ENCODE results near the gene DLG5.

DLG5 gene

DNA sequence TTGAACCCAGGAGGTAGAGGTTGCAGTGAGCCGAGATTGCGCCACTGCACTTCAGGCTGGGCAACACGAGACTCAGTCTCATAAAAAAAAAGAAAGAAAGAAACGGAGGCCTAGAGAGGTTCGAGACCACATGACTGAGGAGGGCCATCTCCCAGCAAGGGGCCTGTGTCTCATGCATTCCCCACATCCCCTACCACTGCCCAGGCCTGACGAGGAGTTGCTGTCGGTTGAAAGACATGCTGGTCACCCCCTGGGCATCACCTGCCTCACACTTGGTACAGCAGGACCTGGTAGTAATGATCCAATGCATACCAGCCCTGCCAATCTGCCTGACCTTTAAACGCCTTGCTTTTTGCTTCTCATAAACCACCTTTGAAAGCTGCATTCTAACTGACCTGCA lies 85.9 kb downstream of the DLG5 start:
- Histone ChIP-seq H3K36me3 (ENCODE audit: control insufficient read depth, insufficient read depth, low read length) (peaks cover 4% of the 10 kb centered on the region), H3K27me3 (replicated peaks; ENCODE audit: control insufficient read depth, insufficient read depth, low read length) (no peaks in the 10 kb centered on the region), H3K4me3 (replicated peaks; ENCODE audit: low read depth, low read length) (no peak overlapping the region)
- DNase-seq (ENCODE audit: extremely low read depth, insufficient read length), result no peak
- TF ChIP-seq, protein P1, sequence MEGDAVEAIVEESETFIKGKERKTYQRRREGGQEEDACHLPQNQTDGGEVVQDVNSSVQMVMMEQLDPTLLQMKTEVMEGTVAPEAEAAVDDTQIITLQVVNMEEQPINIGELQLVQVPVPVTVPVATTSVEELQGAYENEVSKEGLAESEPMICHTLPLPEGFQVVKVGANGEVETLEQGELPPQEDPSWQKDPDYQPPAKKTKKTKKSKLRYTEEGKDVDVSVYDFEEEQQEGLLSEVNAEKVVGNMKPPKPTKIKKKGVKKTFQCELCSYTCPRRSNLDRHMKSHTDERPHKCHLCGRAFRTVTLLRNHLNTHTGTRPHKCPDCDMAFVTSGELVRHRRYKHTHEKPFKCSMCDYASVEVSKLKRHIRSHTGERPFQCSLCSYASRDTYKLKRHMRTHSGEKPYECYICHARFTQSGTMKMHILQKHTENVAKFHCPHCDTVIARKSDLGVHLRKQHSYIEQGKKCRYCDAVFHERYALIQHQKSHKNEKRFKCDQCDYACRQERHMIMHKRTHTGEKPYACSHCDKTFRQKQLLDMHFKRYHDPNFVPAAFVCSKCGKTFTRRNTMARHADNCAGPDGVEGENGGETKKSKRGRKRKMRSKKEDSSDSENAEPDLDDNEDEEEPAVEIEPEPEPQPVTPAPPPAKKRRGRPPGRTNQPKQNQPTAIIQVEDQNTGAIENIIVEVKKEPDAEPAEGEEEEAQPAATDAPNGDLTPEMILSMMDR (IDR thresholded peaks at IDR 0.05; ENCODE audit: insufficient read depth, low read length, poor library complexity, severe bottlenecking), result no peak

DNA sequence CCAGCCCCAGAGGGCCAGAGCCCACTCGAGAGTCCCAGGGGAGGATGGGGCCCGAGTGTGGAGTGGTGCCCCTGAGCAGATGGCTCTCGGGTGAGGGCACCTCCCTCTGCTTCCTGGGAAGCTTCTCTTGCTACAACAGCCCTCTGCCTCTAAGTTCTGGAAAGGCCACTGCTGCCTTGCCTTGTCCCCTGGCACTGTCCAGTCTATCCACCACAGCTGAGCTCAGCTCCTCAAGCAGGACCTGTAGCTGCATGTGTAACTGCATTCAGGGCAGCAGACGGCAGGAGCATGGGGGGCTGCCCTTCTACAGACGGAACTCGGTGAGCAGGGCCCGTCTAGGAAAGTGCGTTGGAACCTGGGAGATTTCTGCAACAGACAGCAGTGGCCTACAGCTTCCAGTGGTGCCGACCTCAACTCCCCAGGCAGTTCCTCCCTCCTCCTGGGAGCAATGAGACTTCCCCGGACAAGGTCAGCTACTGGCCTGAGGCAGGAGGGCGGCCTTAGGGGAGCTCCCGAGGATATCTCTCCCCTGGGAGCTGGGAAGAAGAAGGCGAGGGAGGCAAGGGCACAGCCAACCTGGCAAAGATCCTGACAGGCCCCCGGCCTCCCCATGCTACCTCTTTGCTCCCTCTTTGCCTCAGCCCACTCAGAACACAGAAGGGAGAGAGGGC lies 88.5 kb downstream of the DLG5 start:
- TF ChIP-seq, protein P1 (IDR thresholded peaks at IDR 0.05; ENCODE audit: insufficient read depth, low read length, poor library complexity, severe bottlenecking), result no peak
- DNase-seq (ENCODE audit: extremely low read depth, insufficient read length), result no peak
- H3K27me3 ChIP-seq (replicated peaks; ENCODE audit: control insufficient read depth, insufficient read depth, low read length), result no peaks in the 10 kb centered on the region
- H3K4me3 ChIP-seq (replicated peaks; ENCODE audit: low read depth, low read length), result no peak overlapping the region
- H3K36me3 ChIP-seq (ENCODE audit: control insufficient read depth, insufficient read depth, low read length), result peaks cover 9% of the 10 kb centered on the region

DNA sequence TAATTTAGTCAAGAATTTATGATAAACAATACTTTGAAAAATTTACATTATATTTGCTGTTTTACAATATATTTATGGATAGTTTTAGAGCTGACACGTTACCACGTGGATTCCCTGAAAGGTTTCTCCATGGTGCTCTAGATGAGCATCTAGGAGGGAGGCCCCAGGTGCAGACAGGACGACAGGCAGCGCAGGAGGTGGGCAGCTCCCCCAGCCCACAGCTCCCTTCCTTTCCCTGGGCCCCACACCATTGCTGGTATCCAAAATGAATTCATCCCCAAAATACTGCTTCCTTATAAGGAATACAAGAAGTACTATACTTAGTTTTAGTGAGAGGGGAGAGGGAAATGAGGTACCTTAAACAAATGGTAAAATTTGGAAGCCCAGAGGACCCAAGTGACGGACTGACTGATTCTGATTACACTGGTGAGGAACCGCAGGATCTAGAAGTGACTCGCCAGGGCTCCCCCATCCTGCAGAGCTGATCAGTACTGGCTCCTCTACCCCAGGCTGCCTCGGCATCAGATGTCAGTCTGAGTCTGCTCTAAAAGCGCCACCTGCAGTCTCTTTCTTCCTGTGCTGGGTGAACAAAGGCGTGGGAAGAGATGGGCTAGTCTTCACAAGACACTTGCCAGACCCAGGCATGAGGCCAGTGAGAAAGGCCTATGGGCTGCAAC lies 89.2 kb downstream of the DLG5 start:
- peak; percentile 70 for DNase-seq (ENCODE audit: extremely low read depth, insufficient read length)
- no peak overlapping the region for H3K4me3 ChIP-seq (replicated peaks; ENCODE audit: low read depth, low read length)
- TF ChIP-seq, protein P1 (IDR thresholded peaks at IDR 0.05; ENCODE audit: insufficient read depth, low read length, poor library complexity, severe bottlenecking), result peak; percentile 72
- peaks cover 9% of the 10 kb centered on the region for H3K36me3 ChIP-seq (ENCODE audit: control insufficient read depth, insufficient read depth, low read length)
- no peaks in the 10 kb centered on the region for H3K27me3 ChIP-seq (replicated peaks; ENCODE audit: control insufficient read depth, insufficient read depth, low read length)

DNA sequence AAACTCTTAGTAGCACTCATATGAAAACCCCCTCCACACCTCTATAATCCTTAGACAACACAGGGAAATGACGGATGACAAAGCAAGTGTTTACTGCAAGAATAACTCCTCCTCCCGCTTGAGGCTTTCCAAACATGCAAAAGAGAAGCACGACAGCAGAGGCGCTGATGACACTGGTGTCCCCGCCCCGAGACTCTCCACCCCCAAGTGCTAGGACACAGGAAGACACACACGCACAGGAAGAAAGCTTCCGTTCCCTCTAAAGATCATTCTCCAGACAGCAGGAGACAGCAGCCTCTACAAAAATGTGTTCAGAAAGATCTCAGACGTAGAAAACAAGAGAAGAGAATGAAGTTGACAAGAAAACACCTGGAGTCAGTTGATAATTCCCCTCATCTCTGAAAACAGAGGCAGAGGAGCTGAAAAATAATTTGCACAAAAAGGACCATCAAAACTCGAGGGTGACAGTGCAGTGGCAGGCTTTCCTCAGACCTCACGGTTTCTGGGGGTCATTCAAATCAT lies 90.2 kb downstream of the DLG5 start:
- Histone ChIP-seq H3K27me3 (replicated peaks; ENCODE audit: control insufficient read depth, insufficient read depth, low read length) (no peaks in the 10 kb centered on the region), H3K36me3 (ENCODE audit: control insufficient read depth, insufficient read depth, low read length) (peaks cover 5% of the 10 kb centered on the region), H3K4me3 (replicated peaks; ENCODE audit: low read depth, low read length) (no peak overlapping the region)
- peak; percentile 40 for DNase-seq (ENCODE audit: extremely low read depth, insufficient read length)
- TF ChIP-seq, protein P1 (IDR thresholded peaks at IDR 0.05; ENCODE audit: insufficient read depth, low read length, poor library complexity, severe bottlenecking), result no peak

DNA sequence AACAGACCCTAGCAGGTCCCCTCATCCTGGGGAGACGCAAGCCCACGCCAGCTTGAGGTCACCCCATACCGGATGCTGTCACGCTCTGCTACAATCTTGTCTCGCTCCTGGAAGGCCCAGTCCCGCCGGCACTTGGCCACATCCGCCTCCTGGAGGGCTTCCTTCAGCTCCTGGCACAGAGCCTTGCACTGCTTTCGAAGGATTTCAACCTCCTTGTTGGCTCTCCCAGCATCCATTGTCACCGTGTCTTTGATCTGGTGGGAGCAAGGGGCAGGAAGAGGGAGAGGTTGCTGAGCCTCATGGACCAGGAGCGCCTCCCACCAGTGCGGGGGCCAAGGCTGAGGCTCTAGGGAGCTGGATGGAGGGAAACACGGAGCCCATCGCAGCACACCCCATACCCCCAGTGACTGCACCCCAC lies 90.9 kb downstream of the DLG5 start:
- DNase-seq (ENCODE audit: extremely low read depth, insufficient read length), result no peak
- no peak overlapping the region for H3K4me3 ChIP-seq (replicated peaks; ENCODE audit: low read depth, low read length)
- H3K36me3 ChIP-seq (ENCODE audit: control insufficient read depth, insufficient read depth, low read length), result peaks cover 5% of the 10 kb centered on the region
- TF ChIP-seq, protein P1 (IDR thresholded peaks at IDR 0.05; ENCODE audit: insufficient read depth, low read length, poor library complexity, severe bottlenecking), result no peak
- no peaks in the 10 kb centered on the region for H3K27me3 ChIP-seq (replicated peaks; ENCODE audit: control insufficient read depth, insufficient read depth, low read length)

Data from GM06990 (cell line).